CD4-positive, alpha-beta T cell treated with Interleukin-6 at 100 ng/mL for 8 hours (primary cell): ENCODE results near the gene FLII.
A peak's percentile ranks its signal among the peaks of the same experiment; 100 is the strongest.

ENCODE experiments used
- DNase-seq: peaks from one replicate; pipeline ENCODE4 v3.0.0-alpha.2; 2020; ENCODE audit warnings: mixed read lengths, low spot score

Gene FLII

GRCh38 chr17:18260332-18261145 is 2.0 kb upstream of the FLII start, which contains the start of gene MIEF2:
TSS of gene MIEF2 (plus strand) at chr17:18260662. CDS start at chr17:18262721, 2,059 bp downstream.
- DNase-seq = peak; percentile 92

- no peak for DNase-seq
Measured at GRCh38 chr17:18259621-18260331, 1.2 kb upstream of the FLII start.

- DNase-seq = peak; percentile 26
Measured at GRCh38 chr17:18257982-18258355, 569 bp downstream of the FLII start.

- DNase-seq = peak; percentile 15
Measured at GRCh38 chr17:18257268-18257981, 1.1 kb downstream of the FLII start.

GRCh38 chr17:18256776-18257175 is 1.8 kb downstream of the FLII start:
- no peak for DNase-seq

GRCh38 chr17:18256351-18256750 is 2.2 kb downstream of the FLII start:
- no peak for DNase-seq

- no peak for DNase-seq
Measured at GRCh38 chr17:18254888-18255649, 3.5 kb downstream of the FLII start.

GRCh38 chr17:18253947-18254821 is 4.4 kb downstream of the FLII start:
- no peak for DNase-seq

GRCh38 chr17:18253187-18253884 is 5.2 kb downstream of the FLII start:
- DNase-seq = no peak

GRCh38 chr17:18252160-18252559 is 6.4 kb downstream of the FLII start:
- DNase-seq = no peak

- DNase-seq = no peak
Measured at GRCh38 chr17:18251204-18251603, 7.3 kb downstream of the FLII start.

GRCh38 chr17:18250708-18251107 is 7.8 kb downstream of the FLII start:
- no peak for DNase-seq

GRCh38 chr17:18250259-18250658 is 8.3 kb downstream of the FLII start:
- no peak for DNase-seq

GRCh38 chr17:18248811-18249210 is 9.7 kb downstream of the FLII start:
- DNase-seq = no peak

- peak; percentile 63 for DNase-seq
Measured at GRCh38 chr17:18248300-18248731, 10.2 kb downstream of the FLII start.

- no peak for DNase-seq
Measured at GRCh38 chr17:18247613-18248001, 10.9 kb downstream of the FLII start.

- DNase-seq = no peak
Measured at GRCh38 chr17:18246880-18247612, 11.5 kb downstream of the FLII start.

GRCh38 chr17:18246109-18246725 is 12.3 kb downstream of the FLII start:
- no peak for DNase-seq
